GM21619 (cell line): ENCODE measurements around the gene TTC4.

Experiments used
- ATAC-seq: cut with Tn5 transposase; IDR thresholded peaks from one replicate; pipeline ENCODE4 v1.9.1; 2021; ENCODE audit not compliant: unreplicated experiment

Gene TTC4

DNA sequence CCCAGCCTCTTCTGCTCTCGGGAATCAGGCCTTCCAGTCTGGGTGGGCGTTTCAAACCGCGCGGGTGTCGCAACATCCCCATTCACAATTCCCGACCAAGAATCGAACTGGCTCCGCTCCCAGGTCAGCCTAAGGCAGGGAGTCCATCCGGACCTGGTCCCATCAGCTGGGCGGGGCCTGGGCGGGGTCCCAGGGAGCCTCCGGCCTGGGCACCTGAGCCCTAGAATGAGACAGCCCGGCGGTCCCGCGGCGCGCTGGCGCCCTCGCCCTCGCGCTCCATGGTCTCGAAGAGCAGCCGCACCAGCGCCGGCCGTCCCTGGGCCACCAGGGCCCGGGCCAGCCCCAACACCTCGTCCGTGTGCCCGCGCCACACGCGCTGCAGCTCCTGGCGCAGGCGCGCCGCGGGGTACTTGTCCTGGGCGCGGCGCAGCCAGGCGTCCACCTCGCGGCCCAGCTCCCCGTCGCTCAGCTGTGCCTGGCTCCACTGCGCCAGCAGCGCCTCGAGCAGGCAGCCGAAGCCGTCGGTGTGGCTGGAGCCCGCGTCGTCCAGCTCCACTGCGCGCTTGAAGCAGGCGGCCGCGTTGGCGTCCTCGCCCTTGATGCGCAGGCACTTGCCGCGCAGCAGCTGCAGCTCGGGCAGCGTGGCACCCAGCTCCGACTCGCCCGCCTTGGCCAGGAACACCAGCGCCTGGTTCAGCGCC lies 65.5 kb downstream of the TTC4 start:
- ATAC-seq: no peak

- ATAC-seq: no peak
Measured at GRCh38 chr1:54782156-54782555, 66.5 kb downstream of the TTC4 start.

DNA sequence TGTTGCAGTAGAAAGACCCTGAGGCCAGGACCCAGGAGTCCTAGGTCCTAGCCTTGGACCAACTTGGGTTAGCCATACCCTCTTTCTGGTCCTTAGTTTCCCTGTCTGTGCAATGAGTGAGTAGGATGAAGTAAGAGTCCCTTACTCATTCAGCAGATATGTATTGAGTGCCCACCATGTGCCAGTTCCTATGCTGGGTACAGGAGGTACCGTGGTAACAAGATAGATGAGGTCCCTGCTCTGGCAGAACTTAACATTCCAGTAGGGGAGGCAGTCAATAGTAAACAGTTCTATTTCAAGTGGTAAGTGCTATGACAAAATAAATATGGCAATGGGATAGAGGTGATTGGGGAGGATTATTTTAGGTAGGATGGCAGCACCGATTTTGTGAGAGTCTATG lies 66.9 kb downstream of the TTC4 start:
- ATAC-seq: no peak

- no peak for ATAC-seq
Measured at GRCh38 chr1:54784066-54784465, 68.4 kb downstream of the TTC4 start.

GRCh38 chr1:54786778-54787177 lies 71.1 kb downstream of the TTC4 start:
- no peak for ATAC-seq

DNA sequence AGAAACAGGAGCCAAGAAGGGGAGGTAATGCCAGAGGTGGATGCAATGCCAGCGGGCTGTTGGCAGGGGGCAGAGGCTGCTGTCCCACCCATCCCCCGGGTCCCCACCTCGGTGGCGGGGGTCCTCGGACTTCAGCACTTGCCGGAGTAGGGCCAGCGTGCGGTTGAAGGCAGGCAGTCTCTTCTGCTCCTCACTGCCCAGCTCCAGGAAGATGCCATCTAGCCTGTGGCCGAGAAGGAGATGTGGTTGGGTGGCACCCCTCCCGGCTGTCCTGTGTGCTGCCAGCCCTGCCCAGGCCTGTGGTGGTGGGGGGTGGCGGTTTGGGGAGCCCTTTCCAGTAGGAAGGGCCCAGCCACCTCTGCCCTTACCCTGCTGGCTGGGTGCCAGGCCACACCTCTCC lies 71.9 kb downstream of the TTC4 start:
- ATAC-seq: no peak

- ATAC-seq: no peak
Measured at GRCh38 chr1:54788459-54788858, 72.8 kb downstream of the TTC4 start.

DNA sequence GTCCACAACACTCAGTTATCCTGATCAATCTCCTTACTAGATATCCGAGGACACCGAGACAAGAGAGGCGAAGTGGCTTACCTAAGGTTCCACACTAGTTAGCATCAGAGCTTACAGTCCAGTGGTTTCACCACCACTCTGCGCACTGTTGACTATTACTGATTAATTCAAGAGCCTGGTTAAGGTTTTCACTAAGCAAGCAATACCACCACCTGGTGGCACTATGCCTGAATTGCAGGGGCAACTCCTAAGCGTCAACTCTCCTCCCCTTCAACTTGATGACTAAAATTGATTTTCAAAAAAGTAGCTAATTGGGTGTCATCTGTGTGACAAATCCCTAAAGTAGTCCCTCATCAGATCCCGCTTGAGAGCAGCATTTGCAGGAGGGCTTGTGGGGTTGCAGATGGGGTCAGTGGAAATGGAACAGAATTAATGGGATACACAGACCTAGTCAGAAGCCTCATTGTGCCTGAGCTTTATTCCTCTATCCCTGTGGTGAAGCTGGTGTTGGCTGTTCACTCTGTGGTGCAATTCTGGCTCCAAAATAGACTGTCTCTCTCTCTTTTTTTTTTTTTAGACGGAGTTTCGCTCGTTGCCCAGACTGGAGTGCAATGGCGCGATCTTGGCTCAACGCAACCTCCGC lies 76.3 kb downstream of the TTC4 start:
- ATAC-seq: no peak
